ENCODE results near the gene AKAIN1.
A peak's percentile ranks its signal among the peaks of the same experiment; 100 is the strongest.

AKAIN1 gene

GRCh38 chr18:5197032-5197434 is at the start of gene AKAIN1:
Gene AKAIN1, minus strand, starts transcription at chr18:5197257. Its CDS starts 204 bp downstream, at chr18:5197053.
- TF ChIP-seq Cebpa-rat (IDR thresholded peaks at IDR 0.05) = no peak
- H3K4me3 ChIP-seq = no peak within 1 kb of the TSS
- no peaks in the 10 kb centered on the region for H3K4me1 ChIP-seq
- no peak within 1 kb of the TSS for H3K9ac ChIP-seq
- peaks cover 17% of the 10 kb centered on the region for H3K9me3 ChIP-seq
- no peaks in the 10 kb centered on the region for H3K27me3 ChIP-seq
- no peak within 1 kb of the TSS for H3K4me2 ChIP-seq
- no peaks in the 10 kb centered on the region for H4K20me1 ChIP-seq
- H3K27ac ChIP-seq = no peak within 1 kb of the TSS
- H3K36me3 ChIP-seq = no peaks in the 10 kb centered on the region

- no peaks in the 10 kb centered on the region for H3K4me1 ChIP-seq
- no peak overlapping the region for H3K4me3 ChIP-seq
- peaks cover 4% of the 10 kb centered on the region; the same call in 1 of the 2 replicates for H3K9me3 ChIP-seq
- H3K4me2 ChIP-seq = no peak overlapping the region
- no peak for TF ChIP-seq Cebpa-rat (IDR thresholded peaks at IDR 0.05)
- H3K27me3 ChIP-seq = no peaks in the 10 kb centered on the region
- no peak overlapping the region for H3K9ac ChIP-seq
- H3K36me3 ChIP-seq = no peaks in the 10 kb centered on the region
- no peaks in the 10 kb centered on the region for H4K20me1 ChIP-seq
- H3K27ac ChIP-seq = no peak overlapping the region
These were observed 47.9 kb upstream of the AKAIN1 start for GRCh38 chr18:5244941-5245340.

- Histone ChIP-seq H3K4me1 (peaks cover 18% of the 10 kb centered on the region), H3K36me3 (no peaks in the 10 kb centered on the region), H4K20me1 (no peaks in the 10 kb centered on the region), H3K4me3 (no peak overlapping the region), H3K27me3 (no peaks in the 10 kb centered on the region), H3K27ac (no peak overlapping the region), H3K4me2 (no peak overlapping the region), H3K9me3 (peaks cover 14% of the 10 kb centered on the region), H3K9ac (no peak overlapping the region)
- TF ChIP-seq Cebpa-rat (IDR thresholded peaks at IDR 0.05) = no peak
These were observed 42.4 kb upstream of the AKAIN1 start for GRCh38 chr18:5239447-5239846.

GRCh38 chr18:5238371-5238976 is 41.4 kb upstream of the AKAIN1 start:
- Histone ChIP-seq H3K4me1 (peaks cover 18% of the 10 kb centered on the region), H3K27ac (peak overlapping the region; percentile 82), H3K4me3 (peak overlapping the region; percentile 73), H3K27me3 (no peaks in the 10 kb centered on the region), H4K20me1 (no peaks in the 10 kb centered on the region), H3K36me3 (no peaks in the 10 kb centered on the region), H3K9ac (no peak overlapping the region; the same call in 1 of the 2 replicates), H3K9me3 (peaks cover 14% of the 10 kb centered on the region), H3K4me2 (peak overlapping the region; percentile 90)
- no peak for TF ChIP-seq Cebpa-rat (IDR thresholded peaks at IDR 0.05)

GRCh38 chr18:5237723-5238370 is 40.8 kb upstream of the AKAIN1 start:
- no peak for TF ChIP-seq Cebpa-rat (IDR thresholded peaks at IDR 0.05)
- Histone ChIP-seq H3K4me1 (peaks cover 18% of the 10 kb centered on the region), H3K9me3 (peaks cover 14% of the 10 kb centered on the region), H3K27ac (peak overlapping the region; percentile 82), H3K4me3 (peak overlapping the region; percentile 73), H3K27me3 (no peaks in the 10 kb centered on the region), H4K20me1 (no peaks in the 10 kb centered on the region), H3K9ac (peak overlapping the region; percentile 79), H3K36me3 (no peaks in the 10 kb centered on the region), H3K4me2 (peak overlapping the region; percentile 90)

- Histone ChIP-seq H3K4me1 (peaks cover 18% of the 10 kb centered on the region), H3K27ac (peak overlapping the region; percentile 82), H3K27me3 (no peaks in the 10 kb centered on the region), H3K4me3 (peak overlapping the region; percentile 73), H3K36me3 (no peaks in the 10 kb centered on the region), H3K9ac (peak overlapping the region; percentile 79), H3K9me3 (peaks cover 14% of the 10 kb centered on the region), H4K20me1 (no peaks in the 10 kb centered on the region), H3K4me2 (peak overlapping the region; percentile 90)
- TF ChIP-seq Cebpa-rat (IDR thresholded peaks at IDR 0.05) = no peak
These were observed 40.1 kb upstream of the AKAIN1 start for GRCh38 chr18:5237083-5237722.

GRCh38 chr18:5214583-5215351 is 17.7 kb upstream of the AKAIN1 start:
- no peak overlapping the region for H3K9ac ChIP-seq
- no peak overlapping the region for H3K27ac ChIP-seq
- no peaks in the 10 kb centered on the region for H3K36me3 ChIP-seq
- no peak overlapping the region for H3K4me3 ChIP-seq
- H4K20me1 ChIP-seq = no peaks in the 10 kb centered on the region
- no peak overlapping the region for H3K4me2 ChIP-seq
- H3K4me1 ChIP-seq = no peaks in the 10 kb centered on the region
- H3K27me3 ChIP-seq = no peaks in the 10 kb centered on the region
- no peak for TF ChIP-seq Cebpa-rat (IDR thresholded peaks at IDR 0.05)
- H3K9me3 ChIP-seq = no peaks in the 10 kb centered on the region

- TF ChIP-seq Cebpa-rat (IDR thresholded peaks at IDR 0.05) = no peak
- H3K36me3 ChIP-seq = no peaks in the 10 kb centered on the region
- no peak overlapping the region for H3K4me3 ChIP-seq
- H3K9me3 ChIP-seq = no peaks in the 10 kb centered on the region
- H3K27me3 ChIP-seq = no peaks in the 10 kb centered on the region
- H3K4me2 ChIP-seq = no peak overlapping the region
- H3K4me1 ChIP-seq = no peaks in the 10 kb centered on the region
- H3K27ac ChIP-seq = no peak overlapping the region
- no peaks in the 10 kb centered on the region for H4K20me1 ChIP-seq
- H3K9ac ChIP-seq = no peak overlapping the region
These were observed 10.6 kb upstream of the AKAIN1 start for GRCh38 chr18:5207471-5208150.

GRCh38 chr18:5198311-5198710 is 1.3 kb upstream of the AKAIN1 start:
- no peaks in the 10 kb centered on the region for H4K20me1 ChIP-seq
- H3K9me3 ChIP-seq = peaks cover 17% of the 10 kb centered on the region
- H3K36me3 ChIP-seq = no peaks in the 10 kb centered on the region
- H3K27me3 ChIP-seq = no peaks in the 10 kb centered on the region
- H3K9ac ChIP-seq = no peak overlapping the region
- no peak overlapping the region for H3K4me3 ChIP-seq
- H3K4me1 ChIP-seq = no peaks in the 10 kb centered on the region
- H3K27ac ChIP-seq = no peak overlapping the region
- TF ChIP-seq Cebpa-rat (IDR thresholded peaks at IDR 0.05) = no peak
- no peak overlapping the region for H3K4me2 ChIP-seq

Measured in BLaER1 (cell line).